HG02610 (cell line): ENCODE data around the gene UQCC5.

ENCODE experiments used
- ATAC-seq: cut with Tn5 transposase; IDR thresholded peaks from one replicate; pipeline ENCODE4 v1.9.1; 2021; ENCODE audit warnings: mild to moderate bottlenecking, moderate library complexity; ENCODE audit not compliant: unreplicated experiment

The UQCC5 gene

DNA sequence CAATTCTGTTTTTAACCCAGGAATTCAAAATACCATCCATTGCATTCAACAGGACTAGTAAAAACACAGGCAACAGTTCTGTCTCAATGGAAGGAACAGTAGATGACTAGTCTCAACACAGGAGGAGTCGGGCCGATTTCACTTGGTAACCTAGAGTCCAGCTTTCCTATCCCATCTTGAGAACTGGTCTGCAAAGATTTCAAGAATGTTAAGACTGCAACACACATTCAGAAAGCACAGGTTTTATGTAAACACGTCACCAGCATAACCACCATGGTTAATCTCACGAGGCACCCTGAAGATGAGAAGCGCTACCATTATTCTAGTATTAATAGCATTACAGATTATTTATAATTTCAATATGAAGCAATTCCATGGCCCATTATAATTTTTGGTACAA, 22.0 kb downstream of the UQCC5 start:
- ATAC-seq, result no peak

DNA sequence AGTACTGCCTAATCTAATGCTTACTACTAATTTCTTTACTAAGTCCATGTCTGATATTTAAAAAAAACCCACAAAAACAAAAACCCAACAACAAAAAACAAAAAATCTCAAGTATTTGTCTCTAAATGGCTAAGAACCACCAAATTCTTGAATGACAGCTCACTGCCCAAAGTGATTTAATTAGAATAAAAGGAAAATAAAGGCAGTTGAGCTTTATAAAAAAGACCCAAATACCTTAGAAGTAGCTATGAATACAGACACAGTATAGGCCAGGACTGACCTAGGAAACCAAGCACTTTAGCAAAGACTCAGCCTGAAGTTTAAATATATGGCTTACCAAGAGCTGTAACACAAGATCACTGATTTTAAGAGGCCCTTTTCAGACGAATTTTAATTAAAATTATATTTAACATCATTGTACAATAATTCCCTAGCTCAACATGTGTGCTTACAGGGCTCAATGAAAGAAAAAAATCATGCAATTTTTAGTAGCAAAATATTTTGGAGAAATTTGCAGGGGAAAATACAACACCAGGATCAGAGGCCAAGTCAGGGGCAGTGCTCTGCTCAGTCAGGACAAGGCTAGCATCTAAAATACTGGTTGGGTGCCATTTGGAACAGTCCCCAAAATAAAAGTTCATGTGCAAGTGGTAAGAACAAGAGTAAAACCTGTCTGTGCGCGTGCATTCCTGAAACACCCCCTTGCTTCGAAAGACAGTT, 24.8 kb downstream of the UQCC5 start:
- no peak for ATAC-seq

DNA sequence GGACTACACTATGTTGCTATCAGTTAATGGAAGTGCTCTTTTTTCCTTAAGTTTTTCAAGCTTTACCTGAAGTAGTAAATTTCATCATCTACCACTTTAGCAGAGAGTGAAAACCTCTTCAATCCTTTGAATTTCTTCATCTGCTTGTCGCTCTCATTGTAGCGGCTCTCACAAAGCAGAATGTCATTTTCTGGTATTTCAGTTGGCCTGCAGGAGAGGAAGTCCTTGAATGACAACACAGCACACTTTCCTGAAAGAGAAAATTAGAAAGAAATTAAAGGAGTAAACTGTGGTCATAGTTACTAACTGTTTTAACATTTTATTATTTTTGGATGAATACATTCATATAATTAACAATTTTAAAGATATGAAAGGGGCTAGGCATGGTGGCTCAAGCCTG, 27.6 kb downstream of the UQCC5 start:
- ATAC-seq, result no peak

DNA sequence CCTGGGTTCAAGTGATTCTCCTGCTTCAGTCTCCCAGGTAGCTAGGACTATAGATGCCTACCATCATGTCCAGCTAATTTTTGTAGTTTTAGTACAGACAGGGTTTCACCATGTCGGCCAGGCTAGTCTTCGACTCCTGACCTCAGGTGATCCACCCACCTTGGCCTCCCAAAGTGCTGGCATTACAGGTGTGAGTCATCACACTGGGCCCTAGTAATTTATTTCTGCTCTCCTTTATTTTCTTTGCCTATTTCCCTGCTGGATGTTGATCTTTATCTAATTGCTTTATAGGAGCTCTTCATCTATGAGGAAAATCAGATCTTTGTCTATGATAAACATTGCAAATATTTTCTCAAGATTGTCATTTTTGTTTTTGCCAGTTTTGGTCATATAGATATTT, 31.7 kb downstream of the UQCC5 start:
- no peak for ATAC-seq

DNA sequence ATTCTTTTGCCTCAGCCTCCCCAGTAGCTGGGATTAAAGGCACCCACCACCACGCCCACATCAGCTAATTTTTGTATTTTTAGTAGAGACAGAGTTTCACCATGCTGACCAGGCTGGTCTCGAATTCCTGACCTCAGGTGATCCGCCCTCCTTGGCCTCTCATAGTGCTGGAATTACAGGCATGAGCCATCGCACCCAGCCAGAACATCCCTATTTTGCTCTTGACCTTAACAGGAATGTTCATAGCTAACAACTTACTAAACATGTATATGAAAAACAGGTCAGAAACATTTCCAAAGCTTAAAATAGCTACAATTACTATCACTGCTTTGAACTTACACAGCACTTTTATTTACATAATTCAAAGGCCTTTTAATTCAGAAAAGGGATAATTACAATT, 33.7 kb downstream of the UQCC5 start:
- ATAC-seq, result no peak

DNA sequence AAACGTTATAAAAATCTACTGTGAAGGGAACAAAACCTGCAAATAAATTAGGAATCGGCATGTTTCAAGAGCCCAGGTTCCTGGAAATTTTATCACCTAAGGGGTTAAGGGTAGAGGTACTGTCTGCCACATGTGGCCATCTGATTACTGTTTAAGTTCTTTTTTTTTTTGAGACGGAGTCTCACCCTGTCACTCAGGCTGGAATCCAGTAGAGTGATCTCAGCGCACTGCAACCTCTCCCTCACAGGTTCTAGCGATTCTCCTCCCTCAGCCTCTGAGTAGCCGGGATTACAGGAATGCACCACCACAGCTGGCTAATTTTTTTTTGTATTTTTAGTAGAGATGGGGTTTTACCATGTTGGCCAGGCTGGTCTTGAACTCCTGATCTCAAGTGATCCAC, 35.8 kb downstream of the UQCC5 start:
- ATAC-seq, result no peak

DNA sequence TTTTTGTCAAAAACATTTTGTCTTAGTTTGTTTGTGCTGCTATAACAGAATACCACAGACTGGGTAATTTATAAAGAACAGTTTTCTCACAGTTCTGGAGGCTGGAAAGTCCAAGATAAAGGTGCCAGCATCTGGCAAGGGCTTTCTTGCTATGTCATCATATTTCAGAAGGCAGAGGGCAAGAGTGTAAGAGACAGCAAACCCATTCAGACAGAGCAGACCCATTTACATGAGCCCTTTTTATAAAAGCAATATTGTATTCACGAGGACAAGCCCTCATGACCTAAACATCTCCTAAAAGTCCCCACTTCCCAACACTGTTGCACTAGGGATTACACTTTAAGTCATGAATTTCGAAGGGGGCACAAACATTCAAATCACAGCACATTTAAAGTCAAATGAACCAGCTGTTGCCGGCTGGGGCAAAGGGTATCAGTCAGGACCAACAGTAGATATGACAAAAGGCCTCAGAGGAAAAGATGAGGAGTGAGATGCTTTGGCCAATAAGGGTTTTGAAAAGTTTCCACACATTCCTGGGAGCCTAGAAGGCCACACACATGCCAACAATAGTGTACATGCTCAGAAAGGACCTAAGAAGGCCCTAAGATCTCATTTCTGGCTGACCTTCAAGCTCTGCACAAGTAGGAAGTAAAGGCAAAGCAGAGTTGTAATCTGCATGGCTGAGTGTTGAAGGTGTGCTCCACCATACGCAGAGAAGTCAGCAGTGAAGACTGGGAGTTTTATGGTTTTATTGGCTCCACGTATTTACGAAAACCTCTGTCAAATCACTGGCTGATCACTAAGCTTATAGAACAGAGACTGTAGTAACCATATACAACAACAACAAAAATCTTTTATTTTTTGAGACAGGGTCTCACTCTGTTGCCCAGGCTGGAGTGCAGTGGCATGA, 37.9 kb downstream of the UQCC5 start:
- ATAC-seq, result no peak
